NCI-H1436 (cell line): Measurements from ENCODE around the gene CBARP.
A peak's percentile ranks its signal among the peaks of the same experiment; 100 is the strongest.

Experiments
- DNase-seq: peaks from one replicate; lab custom pipeline; 2025; lab: John Stamatoyannopoulos, UW

The CBARP gene, protein sequence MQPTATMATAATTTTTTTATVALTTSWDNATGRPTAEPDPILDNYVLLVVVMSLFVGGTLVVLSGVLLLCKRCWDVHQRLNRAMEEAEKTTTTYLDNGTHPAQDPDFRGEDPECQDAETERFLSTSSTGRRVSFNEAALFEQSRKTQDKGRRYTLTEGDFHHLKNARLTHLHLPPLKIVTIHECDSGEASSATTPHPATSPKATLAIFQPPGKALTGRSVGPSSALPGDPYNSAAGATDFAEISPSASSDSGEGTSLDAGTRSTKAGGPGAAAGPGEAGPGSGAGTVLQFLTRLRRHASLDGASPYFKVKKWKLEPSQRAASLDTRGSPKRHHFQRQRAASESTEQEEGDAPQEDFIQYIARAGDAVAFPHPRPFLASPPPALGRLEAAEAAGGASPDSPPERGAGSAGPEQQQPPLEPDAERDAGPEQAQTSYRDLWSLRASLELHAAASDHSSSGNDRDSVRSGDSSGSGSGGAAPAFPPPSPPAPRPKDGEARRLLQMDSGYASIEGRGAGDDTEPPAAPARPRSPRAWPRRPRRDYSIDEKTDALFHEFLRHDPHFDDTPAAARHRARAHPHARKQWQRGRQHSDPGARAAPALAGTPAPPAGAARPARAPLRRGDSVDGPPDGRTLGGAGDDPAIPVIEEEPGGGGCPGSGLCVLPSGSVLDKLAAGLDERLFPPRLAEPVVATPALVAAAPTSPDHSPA

DNA sequence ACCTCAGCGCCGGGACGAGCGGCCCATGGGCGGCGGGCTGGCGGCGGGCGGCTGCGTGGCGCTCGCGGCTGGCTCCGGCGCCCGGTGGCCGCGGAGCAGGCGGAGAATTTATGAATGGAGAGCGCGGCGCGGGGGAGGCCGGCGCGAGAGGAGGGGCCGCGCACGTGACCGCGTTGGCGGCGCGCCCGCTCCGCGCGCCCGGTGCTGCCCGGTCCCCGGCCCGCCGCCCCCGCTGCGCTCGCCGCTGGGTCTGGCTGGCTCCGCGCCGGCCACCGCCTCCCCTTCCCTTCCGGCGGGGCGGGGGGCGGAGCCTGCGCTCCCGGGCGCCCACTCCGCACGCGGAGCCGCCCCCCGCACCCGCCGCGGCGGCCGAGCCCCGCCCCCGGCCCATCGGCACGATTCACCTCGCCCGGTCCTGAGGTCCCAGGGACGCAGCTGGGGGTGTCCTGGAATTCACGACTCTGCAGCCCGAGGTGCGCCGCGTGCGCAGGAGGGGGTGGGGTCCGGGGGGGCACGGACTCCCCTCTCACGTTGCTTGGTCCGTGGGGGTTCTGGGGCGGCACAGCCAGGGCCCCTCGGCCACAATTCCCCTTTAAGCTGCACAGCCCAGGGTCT, at the start of gene CBARP:
CBARP (minus strand) TSS at position 252 of the 615 bp plus-strand sequence. CDS start 1,905 bp downstream, outside the sequence.
- no peak for DNase-seq

- DNase-seq: no peak
These were observed 48.9 kb upstream of the CBARP start for GRCh38 chr19:1286487-1287353.

GRCh38 chr19:1285737-1286360, 48.0 kb upstream of the CBARP start, which contains the start of gene EFNA2:
EFNA2 (plus strand) TSS chr19:1285873; CDS start chr19:1286169, 296 bp downstream.
- DNase-seq: no peak

- DNase-seq: no peak
These were observed 47.4 kb upstream of the CBARP start for GRCh38 chr19:1284979-1285736.

DNA sequence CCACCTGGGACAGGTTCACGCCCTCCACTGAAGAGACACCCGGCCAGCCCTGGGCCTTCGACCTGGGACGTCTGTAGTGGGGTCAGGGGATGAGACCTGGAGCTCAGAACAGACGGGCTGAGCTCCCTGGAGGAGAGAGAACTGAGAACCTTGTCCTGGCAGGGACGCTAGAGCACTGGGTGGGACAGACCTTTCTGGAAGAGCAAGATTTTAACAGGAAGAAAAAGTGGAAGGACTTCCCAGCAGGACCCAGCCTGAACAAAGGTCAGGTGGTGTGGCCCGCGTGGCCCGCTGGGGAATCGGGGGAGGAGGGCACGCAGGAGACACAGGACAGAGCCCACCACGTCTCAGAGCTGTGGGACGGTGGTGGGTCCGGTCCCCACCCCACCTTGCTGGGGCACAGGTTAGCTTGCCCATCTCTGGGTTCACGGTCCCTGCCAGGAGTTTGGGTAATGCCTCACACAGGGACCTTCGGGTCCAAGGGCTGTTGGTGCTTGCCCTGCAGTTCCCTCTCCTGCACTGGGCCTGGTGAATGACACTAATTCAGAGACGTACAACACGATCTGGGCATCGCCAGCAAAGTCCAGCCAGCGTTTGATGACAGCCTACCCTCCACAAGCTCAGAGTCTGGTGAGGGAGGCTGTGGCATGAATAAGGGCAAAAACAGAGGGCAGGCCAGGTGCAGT, 46.6 kb upstream of the CBARP start:
- DNase-seq: no peak

DNA sequence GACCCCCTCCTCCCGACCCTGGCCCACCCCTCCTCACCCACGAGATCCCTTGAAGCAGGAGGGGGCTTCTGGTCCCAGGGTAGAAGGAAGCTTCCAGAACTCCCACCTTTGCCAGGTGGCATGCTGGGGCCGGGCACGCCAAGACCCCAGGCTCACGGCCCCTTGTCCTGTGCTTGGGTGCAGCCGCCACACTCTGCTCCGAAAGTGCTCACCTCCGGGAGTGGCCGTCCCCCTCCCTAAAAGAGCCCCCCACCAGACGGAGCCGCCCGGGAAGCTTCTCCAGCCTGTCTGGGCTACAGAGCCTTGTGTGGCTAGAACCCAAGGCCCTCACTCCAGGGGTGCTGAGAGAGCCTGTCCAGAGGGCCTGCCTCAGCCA, 46.1 kb upstream of the CBARP start:
- no peak for DNase-seq

- DNase-seq: no peak
These were observed 45.6 kb upstream of the CBARP start for GRCh38 chr19:1283207-1283916.

GRCh38 chr19:1282588-1283206, 44.9 kb upstream of the CBARP start:
- no peak for DNase-seq

DNA sequence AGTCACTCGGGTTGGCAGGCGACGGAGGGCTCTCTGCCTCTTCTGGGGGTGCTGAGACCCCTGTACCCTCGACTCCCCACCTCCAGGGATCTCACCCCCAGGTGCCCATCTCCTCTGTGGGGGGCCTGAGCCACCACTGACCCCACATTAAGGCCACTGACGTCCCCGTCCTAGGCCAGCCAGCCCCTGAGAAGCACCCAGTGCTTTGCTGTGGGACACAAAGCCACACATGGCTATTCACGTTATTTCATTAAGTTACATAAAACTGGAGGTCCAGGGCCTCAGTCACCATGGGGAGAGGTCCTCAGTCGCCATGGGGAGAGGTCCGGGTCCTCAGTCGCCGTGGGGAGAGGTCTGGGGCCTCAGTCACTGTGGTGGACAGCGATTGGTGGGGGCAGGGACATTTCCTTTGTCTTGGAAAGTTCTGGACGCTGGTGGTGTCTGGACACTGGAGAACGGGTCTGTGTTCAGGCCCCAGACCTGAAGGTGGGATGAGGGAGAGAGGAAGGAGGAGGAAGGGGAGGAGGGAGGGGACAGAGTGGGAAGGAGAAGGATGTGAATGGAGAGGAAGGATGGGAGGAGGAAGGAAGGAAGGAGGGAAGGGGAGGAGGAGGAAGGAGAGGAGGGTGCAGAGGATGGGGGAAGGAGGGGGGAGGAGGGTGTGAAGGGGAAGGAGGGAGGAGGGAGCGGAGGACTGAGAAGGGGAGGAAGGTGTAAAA, 43.9 kb upstream of the CBARP start:
- no peak for DNase-seq

DNA sequence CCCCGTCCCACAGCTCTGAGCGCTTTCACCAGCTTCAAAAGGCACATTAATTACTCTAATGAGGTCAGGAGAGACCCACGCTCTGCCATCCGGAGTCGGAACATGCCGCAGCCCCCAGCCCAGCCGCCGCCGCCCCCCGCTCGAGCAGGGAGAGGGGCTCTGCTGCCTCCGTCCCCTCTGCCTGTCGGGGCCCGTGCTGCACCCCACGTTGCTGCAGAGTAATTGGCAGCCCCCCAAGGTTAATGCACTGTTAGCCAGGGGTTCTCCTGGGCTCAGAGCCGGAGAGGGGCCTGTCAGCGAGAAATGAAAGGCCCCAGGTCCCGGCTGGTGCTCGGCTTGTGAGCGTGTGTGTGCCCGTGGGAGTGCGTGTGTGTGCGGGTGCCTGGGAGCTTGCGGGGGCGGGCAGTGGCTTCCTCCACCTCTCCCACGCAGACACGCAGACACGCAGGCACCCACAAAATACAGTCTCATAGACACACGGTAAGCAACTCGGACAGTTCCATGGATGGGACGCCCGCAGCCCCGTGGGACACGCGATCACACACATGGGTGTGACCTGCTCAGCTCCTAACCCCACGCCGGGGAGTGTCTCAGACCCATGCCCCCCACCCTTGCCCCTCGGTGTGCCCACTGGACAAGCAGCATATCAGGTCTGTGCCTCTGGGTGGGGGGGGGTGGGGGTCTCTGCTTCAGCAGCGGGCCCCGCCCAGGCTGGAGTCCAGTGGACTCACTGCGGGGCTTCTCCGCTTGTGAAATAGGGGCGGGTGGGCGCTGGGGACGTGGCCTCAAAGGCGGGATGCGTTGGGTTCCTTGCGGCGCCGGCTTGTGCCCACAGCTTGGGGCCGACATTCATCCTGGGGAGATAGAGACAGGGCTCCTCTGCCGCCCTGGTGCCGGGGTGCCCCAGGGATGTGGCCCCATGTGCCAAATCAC, 43.1 kb upstream of the CBARP start:
- no peak for DNase-seq

DNA sequence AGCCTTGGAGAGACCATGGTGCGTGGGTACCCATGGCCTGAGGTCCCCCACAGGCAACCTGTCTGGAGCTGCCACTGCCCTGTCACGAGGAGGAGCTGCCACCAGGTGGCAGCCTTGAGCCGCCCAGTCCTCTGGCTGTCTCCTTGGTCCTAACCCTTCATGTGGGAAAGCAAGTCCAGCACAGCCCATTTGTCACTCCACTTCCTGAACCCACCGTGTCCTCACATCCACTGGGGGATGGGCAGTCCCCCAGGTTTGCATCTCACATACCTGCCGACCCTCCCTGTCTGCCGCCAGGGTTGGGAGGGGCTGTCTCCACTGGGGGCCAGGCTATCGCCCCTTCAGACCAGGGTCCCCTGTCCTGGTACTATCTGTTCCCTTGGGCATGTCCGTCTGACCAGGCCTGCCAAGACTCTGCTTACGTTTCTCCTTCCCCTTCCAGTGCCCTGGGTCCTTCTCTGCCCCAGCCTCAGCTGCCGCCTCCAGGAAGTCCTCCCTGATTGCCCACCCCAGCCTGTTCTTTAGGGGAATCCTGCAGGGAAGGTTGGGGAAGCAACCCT, 42.1 kb upstream of the CBARP start:
- peak; percentile 78 for DNase-seq

DNA sequence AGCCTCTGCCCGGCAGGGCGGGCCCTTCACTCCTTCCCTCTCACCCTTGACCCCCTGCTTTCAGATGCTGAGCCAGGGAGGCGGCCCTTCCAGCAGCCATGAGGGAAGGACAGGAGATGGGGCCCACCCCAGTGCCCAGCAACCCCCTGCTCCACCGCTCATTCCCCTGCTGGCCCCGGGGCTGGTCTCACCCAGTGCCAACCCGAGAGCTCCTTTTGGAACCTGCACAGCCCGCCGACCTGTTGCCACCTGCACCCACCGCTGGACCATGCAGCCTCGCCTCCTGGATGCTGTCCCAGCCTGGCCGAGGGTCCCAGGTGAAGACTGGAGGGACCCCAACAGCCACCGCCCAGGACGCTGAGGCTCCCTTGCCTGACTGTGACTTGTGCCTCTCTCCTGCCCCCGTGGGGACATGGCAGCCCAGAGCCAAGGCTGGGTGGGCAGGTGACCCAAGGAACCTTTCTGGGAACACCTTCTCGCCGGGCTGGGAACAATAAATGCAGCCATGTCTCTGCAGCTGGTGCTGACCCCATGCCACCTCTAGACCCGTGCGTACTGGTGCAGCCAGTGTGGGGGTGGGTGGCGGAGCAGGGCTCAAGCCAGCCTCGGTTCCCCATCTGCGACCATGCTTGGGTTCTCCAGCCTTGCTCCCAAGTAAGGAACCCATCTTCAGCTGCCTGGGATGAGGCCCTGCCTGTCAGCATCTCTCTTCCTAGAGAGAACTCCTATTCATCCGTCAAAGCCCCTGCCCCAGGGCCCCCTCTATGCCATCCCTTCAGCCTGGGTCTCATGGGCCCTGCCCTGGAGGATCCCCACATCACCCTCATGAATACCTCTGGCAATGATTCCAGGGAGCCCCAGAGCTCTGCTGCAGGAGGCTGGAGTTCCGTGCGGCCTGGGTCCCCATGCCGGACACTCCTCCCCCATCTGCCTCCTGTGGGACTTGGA, 41.2 kb upstream of the CBARP start:
- no peak for DNase-seq

- no peak for DNase-seq
These were observed 40.3 kb upstream of the CBARP start for GRCh38 chr19:1278074-1278473.

- DNase-seq: no peak
These were observed 39.3 kb upstream of the CBARP start for GRCh38 chr19:1277061-1277460.

- no peak for DNase-seq
These were observed 38.8 kb upstream of the CBARP start for GRCh38 chr19:1276628-1277022.
